ENCODE data around the gene NRBF2.
"Not testable (repeated sequence)": the region's sequence is repeated elsewhere in the genome, so short reads cannot be mapped to it uniquely, and the experiment has no call there.

Gene NRBF2

DNA sequence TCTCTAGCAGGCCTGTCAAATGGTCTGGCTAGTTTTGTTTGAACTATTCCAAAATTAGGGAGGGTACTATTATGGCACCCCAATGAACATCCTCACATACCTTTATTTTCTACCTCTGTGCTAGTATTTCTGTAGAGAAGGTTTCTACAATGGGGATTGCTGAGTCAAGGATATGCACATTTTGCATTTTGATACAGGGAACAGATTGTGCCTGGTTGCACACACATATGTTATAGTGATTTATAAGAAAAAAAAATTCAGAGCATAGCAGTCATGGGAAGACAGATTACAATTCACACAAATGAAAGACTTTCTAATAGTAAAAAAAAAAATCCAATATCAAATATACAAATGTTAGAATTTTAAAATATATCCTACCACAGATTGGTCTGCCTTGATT lies 14.1 kb upstream of the NRBF2 start:
- no peak for DNase-seq

DNA sequence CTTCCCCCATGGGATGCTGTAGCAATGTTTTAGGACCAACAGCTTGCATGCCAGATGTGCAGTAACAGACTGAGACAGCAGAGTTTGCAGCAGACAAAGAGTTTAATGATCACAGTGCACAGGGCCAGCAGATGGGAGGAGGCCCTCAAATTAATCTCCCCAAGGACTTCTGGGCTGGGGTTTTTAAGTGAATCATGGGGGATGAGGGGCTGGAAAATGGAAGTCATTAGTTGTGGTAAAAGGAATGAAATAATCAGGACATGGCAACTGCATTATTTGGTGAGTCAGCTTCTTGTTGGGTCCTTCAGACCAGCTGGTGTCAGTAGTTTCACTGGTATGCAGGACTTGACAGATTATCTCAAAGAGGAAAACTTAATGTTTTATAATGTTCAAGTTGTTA lies 12.6 kb upstream of the NRBF2 start:
- no peak for DNase-seq

- no peak for DNase-seq
These were observed 9.3 kb upstream of the NRBF2 start for GRCh38 chr10:63123727-63124362.

GRCh38 chr10:63125459-63125858 lies 7.7 kb upstream of the NRBF2 start:
- DNase-seq: no peak

DNA sequence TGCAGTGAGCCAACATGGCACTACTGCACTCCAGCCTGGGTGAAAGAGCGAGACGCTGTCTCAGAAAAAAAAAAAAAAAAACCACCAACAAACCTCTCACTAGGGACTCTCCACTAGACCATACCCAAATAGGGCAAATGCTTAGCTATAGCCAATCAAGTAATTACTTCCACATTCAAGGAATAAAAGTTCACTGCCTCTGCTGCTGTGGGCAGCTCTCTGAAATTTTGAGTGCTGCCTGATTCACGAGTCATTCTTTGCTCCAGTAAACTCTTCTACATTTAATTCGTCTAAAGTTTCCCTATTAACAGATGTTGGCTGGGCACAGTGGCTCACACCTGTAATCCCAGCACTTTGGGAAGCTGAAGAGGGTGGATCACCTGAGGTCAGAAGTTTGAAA lies 4.7 kb upstream of the NRBF2 start:
- DNase-seq: no peak

DNA sequence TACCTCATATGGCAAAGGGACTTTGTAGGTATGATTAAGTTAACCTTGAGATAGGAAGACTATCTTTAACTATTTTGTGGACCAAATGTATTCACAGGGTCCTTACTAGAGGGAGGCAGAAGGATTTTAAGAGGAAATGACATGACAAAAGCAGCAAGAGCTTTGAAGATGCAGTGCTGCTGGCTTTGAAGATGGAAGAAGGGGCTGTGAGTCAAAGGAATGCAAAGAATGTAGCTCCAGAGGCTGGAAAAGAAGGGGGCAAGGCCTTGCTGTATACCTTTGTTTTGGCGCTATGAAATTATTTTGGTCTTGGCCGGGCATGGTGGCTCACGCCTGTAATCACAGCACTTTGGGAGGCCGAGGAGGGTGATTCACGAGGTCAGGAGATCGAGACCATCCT lies 3.2 kb upstream of the NRBF2 start:
- DNase-seq: no peak

GRCh38 chr10:63132651-63133055 lies 475 bp upstream of the NRBF2 start:
- no peak for DNase-seq

- no peak for DNase-seq
These were observed 861 bp downstream of the NRBF2 start for GRCh38 chr10:63133821-63134557.

DNA sequence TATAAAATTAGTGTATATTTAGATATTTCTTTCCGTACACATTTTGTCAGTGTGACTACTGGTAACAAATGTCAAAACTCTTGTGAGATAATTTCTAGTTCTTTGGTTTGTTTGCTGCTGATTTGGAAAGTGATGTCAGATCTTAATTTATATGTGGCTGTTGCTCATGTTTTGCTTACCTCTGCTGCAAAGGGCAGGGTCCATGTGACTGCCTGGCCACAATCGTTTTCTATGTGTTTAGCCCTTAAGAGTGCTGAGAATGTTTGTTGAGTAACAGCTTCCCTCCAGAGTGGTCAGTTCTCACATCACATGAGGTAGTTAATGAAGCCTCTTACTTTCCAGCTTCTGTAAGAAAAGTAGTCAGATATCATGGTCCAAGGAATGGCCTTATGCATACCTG lies 4.2 kb downstream of the NRBF2 start:
- no peak for DNase-seq

GRCh38 chr10:63140077-63140476 lies 6.9 kb downstream of the NRBF2 start:
- DNase-seq: no peak

DNA sequence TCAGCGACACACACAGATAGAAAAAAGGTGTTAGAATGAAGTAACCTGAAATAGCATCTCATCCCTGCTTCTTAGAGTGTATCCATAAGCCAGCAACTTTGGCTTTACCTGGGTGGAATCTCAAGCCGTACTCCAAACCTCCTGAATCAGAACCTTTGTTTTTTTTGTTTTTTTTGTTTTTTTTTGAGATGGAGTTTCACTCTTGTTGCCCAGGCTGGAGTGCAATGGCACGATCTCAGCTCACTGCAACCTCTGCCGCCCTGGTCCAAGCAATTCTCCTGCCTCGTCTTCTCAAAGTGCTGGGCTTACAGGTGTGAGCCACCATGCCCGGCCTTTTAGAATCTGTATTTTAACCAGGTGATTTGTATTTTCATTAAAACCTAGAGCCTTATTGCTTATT lies 9.0 kb downstream of the NRBF2 start:
- no peak for DNase-seq

DNA sequence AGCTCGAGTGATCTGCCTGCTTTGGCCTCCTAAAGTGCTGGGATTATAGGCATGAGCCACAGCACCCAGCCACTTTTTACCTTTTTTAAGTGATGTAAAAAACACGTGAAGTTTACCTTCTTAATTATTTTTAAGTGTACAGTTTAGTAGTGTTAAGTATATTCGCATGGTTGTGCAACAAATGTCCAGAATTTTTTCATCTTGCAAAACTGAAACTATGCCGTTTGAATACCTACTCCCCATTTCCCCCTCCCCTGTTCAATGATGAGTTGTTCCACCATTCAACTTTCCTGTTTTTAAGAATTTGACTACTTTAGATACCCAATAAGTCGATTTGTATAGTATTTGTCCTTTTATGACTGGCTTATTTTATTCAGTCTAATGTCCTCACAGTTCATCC lies 10.9 kb downstream of the NRBF2 start:
- DNase-seq: no peak

DNA sequence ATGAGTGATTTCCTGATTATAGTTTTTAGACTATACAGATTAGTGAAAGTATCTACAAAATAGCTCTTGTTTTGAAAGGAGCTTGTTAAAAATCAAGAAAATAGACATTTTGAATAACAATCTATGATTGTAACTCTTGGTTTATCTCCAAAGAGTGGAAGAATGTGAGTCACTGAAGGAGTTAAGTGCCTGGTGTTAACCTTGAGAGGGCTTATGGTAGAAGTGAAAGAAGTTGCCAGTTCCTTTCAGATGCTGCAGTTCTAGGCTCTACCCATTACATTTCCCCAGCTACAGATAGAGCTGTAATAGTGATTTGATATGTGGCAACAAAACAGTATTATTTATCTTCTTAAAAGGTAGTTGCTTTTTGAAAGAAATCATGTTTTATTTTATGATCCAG lies 12.7 kb downstream of the NRBF2 start:
- DNase-seq: no peak

GRCh38 chr10:63146503-63146902 lies 13.4 kb downstream of the NRBF2 start:
- no peak for DNase-seq

- DNase-seq: no peak
These were observed 17.6 kb downstream of the NRBF2 start for GRCh38 chr10:63150745-63151144.

DNA sequence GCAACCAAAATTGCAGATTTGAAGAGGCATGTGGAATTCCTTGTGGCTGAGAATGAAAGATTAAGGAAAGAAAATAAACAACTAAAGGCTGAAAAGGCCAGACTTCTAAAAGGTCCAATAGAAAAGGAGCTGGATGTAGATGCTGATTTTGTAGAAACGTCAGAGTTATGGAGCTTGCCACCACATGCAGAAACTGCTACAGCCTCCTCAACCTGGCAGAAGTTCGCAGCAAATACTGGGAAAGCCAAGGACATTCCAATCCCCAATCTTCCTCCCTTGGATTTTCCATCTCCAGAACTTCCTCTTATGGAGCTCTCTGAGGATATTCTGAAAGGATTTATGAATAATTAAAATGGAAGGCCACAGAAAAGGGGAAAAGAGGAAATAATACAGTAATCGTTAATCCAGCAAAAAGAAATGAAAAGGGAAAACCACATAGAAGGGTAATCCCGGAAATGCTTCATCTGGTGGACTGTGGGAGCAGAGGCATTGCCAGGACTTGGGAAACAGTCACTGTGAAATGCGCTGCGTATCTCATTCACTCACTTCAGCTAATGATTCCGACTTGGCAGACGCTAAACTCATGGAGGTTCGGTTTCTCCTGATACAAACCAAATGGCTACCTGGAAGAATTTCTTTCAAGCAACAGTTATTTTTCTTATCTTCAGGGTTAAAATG lies 20.9 kb downstream of the NRBF2 start:
- not testable (repeated sequence) for DNase-seq

DNA sequence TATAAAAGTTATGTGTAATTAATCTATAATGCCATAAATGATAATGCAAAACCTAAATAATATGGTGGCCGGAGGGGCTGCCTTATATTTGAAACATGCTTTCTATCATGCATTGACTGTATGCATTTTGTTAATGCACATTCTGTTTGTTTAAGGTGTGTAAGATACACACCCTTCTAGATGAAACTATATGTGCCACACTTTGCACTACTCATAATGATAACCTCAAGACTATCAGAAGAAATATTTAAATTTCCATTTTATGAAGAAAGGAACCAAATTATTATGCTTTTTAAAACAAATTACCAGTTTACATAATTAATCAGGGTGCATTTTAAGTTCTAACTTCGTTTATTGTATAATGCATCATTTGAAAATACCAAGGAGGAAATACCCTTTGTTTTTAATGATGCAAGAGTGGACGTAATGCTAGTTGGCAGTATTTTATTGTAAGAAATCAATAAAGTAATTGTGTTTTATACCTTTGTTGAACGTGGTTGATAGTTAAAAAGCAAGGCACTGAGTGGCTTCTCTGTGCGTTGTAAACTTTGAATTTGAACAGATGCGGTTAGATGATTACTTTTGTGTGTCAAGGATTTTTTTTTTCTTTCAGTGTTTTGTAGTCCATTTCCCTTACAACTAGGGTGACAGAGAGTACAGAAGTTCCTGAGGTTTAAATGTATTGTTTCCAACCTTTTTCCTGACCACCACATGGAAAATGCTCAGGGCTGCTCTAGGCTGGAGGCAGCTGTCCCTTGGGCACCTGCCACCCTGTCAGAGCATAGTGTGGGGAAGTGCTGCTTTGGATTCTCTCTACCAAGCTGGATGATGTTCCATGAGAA lies 21.6 kb downstream of the NRBF2 start:
- DNase-seq: no peak

GRCh38 chr10:63155388-63156020 lies 22.4 kb downstream of the NRBF2 start:
- DNase-seq: no peak

DNA sequence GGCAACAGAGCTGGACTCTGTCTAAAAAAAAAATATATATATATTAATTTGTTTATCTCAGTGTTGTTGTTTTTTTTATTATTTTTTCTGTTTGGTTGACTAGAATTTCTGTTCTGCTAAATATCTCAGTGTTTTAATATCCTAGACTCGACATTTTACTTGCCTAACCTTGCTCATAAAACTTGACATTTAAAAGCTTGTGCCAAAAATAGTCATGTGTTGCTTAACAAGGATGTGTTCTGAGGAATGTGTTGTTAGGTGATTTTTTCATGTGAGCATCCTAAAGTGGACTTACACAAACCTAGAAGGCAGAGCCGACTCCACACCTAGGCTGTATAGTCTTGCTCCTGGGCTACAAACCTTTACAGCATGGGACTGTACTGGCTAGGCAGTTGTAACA lies 23.1 kb downstream of the NRBF2 start:
- DNase-seq: no peak

GRCh38 chr10:63157845-63158624 lies 24.9 kb downstream of the NRBF2 start:
- DNase-seq: peak; percentile 44 to 85 (median 58)

- DNase-seq: no peak
These were observed 28.5 kb downstream of the NRBF2 start for GRCh38 chr10:63161592-63161991.

- no peak for DNase-seq
These were observed 31.1 kb downstream of the NRBF2 start for GRCh38 chr10:63164166-63164623.
